ENCODE measurements around the gene EPB41L5.
"Not testable (repeated sequence)": the region's sequence is repeated elsewhere in the genome, so short reads cannot be mapped to it uniquely, and the experiment has no call there.

Gene EPB41L5

GRCh38 chr2:120179396-120179795, 166.5 kb downstream of the EPB41L5 start:
- no peak for DNase-seq (ENCODE audit: low read depth)
- no peak overlapping the region for H3K4me3 ChIP-seq (ENCODE audit: control insufficient read depth, low read depth, low read length)
- TF ChIP-seq CTCF (conservative IDR thresholded peaks at IDR 0.05; ENCODE audit: control insufficient read depth, insufficient read depth, low read depth, low read length), result no peak

- no peak for DNase-seq (ENCODE audit: low read depth)
- no peak for TF ChIP-seq CTCF (conservative IDR thresholded peaks at IDR 0.05; ENCODE audit: control insufficient read depth, insufficient read depth, low read depth, low read length)
- no peak overlapping the region for H3K4me3 ChIP-seq (ENCODE audit: control insufficient read depth, low read depth, low read length)
Measured at GRCh38 chr2:120180066-120180465, 167.2 kb downstream of the EPB41L5 start.

- no peak overlapping the region for H3K4me3 ChIP-seq (ENCODE audit: control insufficient read depth, low read depth, low read length)
- TF ChIP-seq CTCF (conservative IDR thresholded peaks at IDR 0.05; ENCODE audit: control insufficient read depth, insufficient read depth, low read depth, low read length), result no peak
- DNase-seq (ENCODE audit: low read depth), result no peak
Measured at GRCh38 chr2:120182019-120182560, 169.2 kb downstream of the EPB41L5 start.

- no peak for DNase-seq (ENCODE audit: low read depth)
- no peak for TF ChIP-seq CTCF (conservative IDR thresholded peaks at IDR 0.05; ENCODE audit: control insufficient read depth, insufficient read depth, low read depth, low read length)
Measured at GRCh38 chr2:120189189-120189588, 176.3 kb downstream of the EPB41L5 start.

DNA sequence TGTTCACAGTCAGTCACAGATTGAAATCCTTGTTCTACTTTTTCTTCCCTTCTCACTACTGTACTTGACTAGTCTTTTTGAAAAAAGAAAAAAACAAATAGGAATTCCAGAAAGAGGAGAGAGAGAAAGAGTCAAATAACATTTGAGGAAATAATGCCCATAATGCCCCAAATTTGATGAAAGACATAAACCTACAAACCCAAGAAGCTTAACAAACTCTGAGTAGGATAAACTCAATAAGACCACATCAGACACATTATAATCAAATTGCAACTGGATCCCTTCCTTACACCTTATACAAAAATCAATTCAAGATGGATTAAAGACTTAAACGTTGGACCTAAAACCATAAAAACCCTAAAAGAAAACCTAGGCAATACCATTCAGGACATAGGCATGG, 179.4 kb downstream of the EPB41L5 start:
- no peak for TF ChIP-seq CTCF (conservative IDR thresholded peaks at IDR 0.05; ENCODE audit: control insufficient read depth, insufficient read depth, low read depth, low read length)
- no peak for DNase-seq (ENCODE audit: low read depth)
- H3K4me3 ChIP-seq (ENCODE audit: control insufficient read depth, low read depth, low read length), result no peak overlapping the region

More at GRCh38 chr2:120189189-120189588, 176.3 kb downstream of the EPB41L5 start:
- H3K4me3 ChIP-seq (ENCODE audit: control insufficient read depth, low read depth, low read length), result no peak overlapping the region

DNA sequence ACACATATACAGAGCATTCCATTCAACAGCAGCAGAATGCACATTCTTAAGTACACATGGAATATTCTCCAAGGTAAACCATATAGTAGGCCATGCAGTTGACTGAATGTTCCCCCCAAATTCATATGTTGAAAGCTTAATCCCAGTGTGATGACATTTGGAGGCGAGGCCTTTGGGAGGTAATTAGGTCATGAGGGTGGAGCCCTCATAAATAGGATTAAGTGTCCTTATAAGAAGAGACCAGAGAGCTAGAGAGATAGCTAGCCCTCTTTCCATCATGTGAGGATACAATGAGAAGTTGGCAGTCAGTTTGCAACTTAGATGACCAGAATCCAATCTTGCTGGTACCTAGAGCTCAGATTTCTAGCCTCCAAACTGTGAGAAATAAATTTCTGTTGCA, 182.7 kb downstream of the EPB41L5 start:
- no peak for DNase-seq (ENCODE audit: low read depth)
- H3K4me3 ChIP-seq (ENCODE audit: control insufficient read depth, low read depth, low read length), result no peak overlapping the region
- no peak for TF ChIP-seq CTCF (conservative IDR thresholded peaks at IDR 0.05; ENCODE audit: control insufficient read depth, insufficient read depth, low read depth, low read length)

- DNase-seq (ENCODE audit: low read depth); H3K4me3 ChIP-seq (ENCODE audit: control insufficient read depth, low read depth, low read length): not testable (repeated sequence)
Measured at GRCh38 chr2:120199817-120200459, 187.1 kb downstream of the EPB41L5 start.

Data from fibroblast of mammary gland (primary cell).